CD4-positive, alpha-beta memory T cell (primary cell): ENCODE data around the gene PGBD5. TPM values are rescaled to one million over a fixed set of nuclear protein-coding genes. Genes with fewer than 3 reads are reported as not detected.

Experiments used
- CTCF ChIA-PET: fragments of 350-600 bp; sonication (Branson Sonifier 250); formaldehyde crosslinking; loops from one replicate; lab custom pipeline; 2021; ENCODE audit warnings: inconsistent platforms; ENCODE audit not compliant: partially characterized antibody; lab: Charles Lee
- POLR2A ChIA-PET: fragments of 350-600 bp; sonication (Branson Sonifier 250); formaldehyde crosslinking; loops from one replicate; lab custom pipeline; 2021; ENCODE audit not compliant: partially characterized antibody; lab: Charles Lee
- DNase-seq, 5 donors: peaks; one replicate each; pipeline versions ENCODE4 v3.0.0 to v3.0.0-alpha.2; 2020 to 2022; ENCODE audit warnings: mixed read lengths in 1 of 5
- H3K27ac ChIP-seq: one replicate; pipeline ENCODE4 v1.7.0; 2013; ENCODE audit warnings: low read depth, low read length
- H3K27me3 ChIP-seq: 2 replicates; pipeline ENCODE4 v1.7.0; 2013; ENCODE audit warnings: mild to moderate bottlenecking, low read length, moderate library complexity; ENCODE audit not compliant: insufficient read depth
- H3K36me3 ChIP-seq: 2 replicates; pipeline ENCODE4 v1.7.0; 2013; ENCODE audit warnings: mild to moderate bottlenecking, low read length, moderate library complexity; ENCODE audit not compliant: insufficient read depth
- H3K4me1 ChIP-seq: 2 replicates; pipeline ENCODE4 v1.7.0; 2013; ENCODE audit warnings: mild to moderate bottlenecking, low read length, moderate library complexity; ENCODE audit not compliant: insufficient read depth
- H3K4me3 ChIP-seq, 2 donors: one replicate each; pipeline ENCODE4 v1.7.0; 2013; ENCODE audit warnings: low read length in 2 of 2, mild to moderate bottlenecking in 1 of 2
- H3K9me3 ChIP-seq, 2 donors: one replicate each; pipeline ENCODE4 v1.7.0; 2013; ENCODE audit warnings: low read length in 2 of 2, control low read depth in 1 of 2; ENCODE audit not compliant: control insufficient read depth in 1 of 2
- H3K27ac Mint-ChIP-seq, 7 donors: one replicate each; pipeline ENCODE4 v1.8.0; 2020 to 2021; ENCODE audit warnings: mixed read lengths in 7 of 7, mild to moderate bottlenecking in 6 of 7, inconsistent platforms in 3 of 7, moderate library complexity in 3 of 7
- H3K27me3 Mint-ChIP-seq, 2 donors: one replicate each; pipeline ENCODE4 v1.8.0; 2020 to 2021; ENCODE audit warnings: mixed read lengths in 2 of 2
- H3K36me3 Mint-ChIP-seq, 2 donors: one replicate each; pipeline ENCODE4 v1.8.0; 2020 to 2021; ENCODE audit warnings: mixed read lengths in 2 of 2, inconsistent platforms in 1 of 2, mild to moderate bottlenecking in 1 of 2
- H3K4me1 Mint-ChIP-seq, 4 donors: one replicate each; pipeline ENCODE4 v1.8.0; 2020 to 2021; ENCODE audit warnings: mixed read lengths in 4 of 4, mild to moderate bottlenecking in 1 of 4
- H3K4me3 Mint-ChIP-seq, 8 donors: one replicate each; pipeline ENCODE4 v1.8.0; 2020 to 2021; ENCODE audit warnings: mixed read lengths in 8 of 8, mild to moderate bottlenecking in 7 of 8, moderate library complexity in 6 of 8, inconsistent platforms in 3 of 8
- H3K9me3 Mint-ChIP-seq, 8 donors: one replicate each; pipeline ENCODE4 v1.8.0; 2020 to 2021; ENCODE audit warnings: mixed read lengths in 8 of 8, mild to moderate bottlenecking in 5 of 8, inconsistent platforms in 3 of 8, moderate library complexity in 1 of 8
- intact Hi-C: fragments of 100-400 bp; cut with micrococcal nuclease; formaldehyde crosslinking; loops from one replicate; pipeline ENCODE4 v1.15.1; 2023
- polyA plus RNA-seq, 2 donors: library from polyadenylated mRNA; unstranded; fragments of 300-500 nt; fragmentation: Illumina TruSeq; gene quantifications; one replicate each; pipeline ENCODE4 v1.2.3, GENCODE V29; 2021
- total RNA-seq, 2 experiments: library from RNA; stranded (reverse); gene quantifications; one replicate each; pipeline ENCODE4 v1.2.3, GENCODE V29; 2021

PGBD5 gene
- total and polyA plus RNA-seq, 4 experiments from 2014 or later, result not detected

- intact Hi-C loops, result no loop called here
- DNase-seq, result no peak
- H3K36me3 ChIP-seq, result no peaks in the 10 kb centered on the region
- no peak overlapping the region for H3K4me3 ChIP-seq
- no peaks in the 10 kb centered on the region for H3K4me1 ChIP-seq
- peaks cover 0 to 5% (median 0%) of the 10 kb centered on the region in 8 donors for H3K9me3 Mint-ChIP-seq
- no peaks in the 10 kb centered on the region for H3K4me1 Mint-ChIP-seq
- H3K27me3 Mint-ChIP-seq, result peaks cover 16 to 19% of the 10 kb centered on the region in 2 donors
- H3K9me3 ChIP-seq, result no peaks in the 10 kb centered on the region
- no peaks in the 10 kb centered on the region for H3K36me3 Mint-ChIP-seq
- no peak overlapping the region for H3K4me3 Mint-ChIP-seq
- no peaks in the 10 kb centered on the region for H3K27me3 ChIP-seq
- POLR2A ChIA-PET, result no interaction called here
- H3K27ac ChIP-seq, result no peak overlapping the region
- H3K27ac Mint-ChIP-seq, result no peak overlapping the region
- CTCF ChIA-PET, result no interaction called here
Observed at GRCh38 chr1:230463326-230463725, 37.2 kb upstream of the PGBD5 start.

- DNase-seq, result no peak
- no peaks in the 10 kb centered on the region for H3K4me1 ChIP-seq
- no peaks in the 10 kb centered on the region for H3K4me1 Mint-ChIP-seq
- H3K27me3 Mint-ChIP-seq, result peaks cover 19 to 24% of the 10 kb centered on the region in 2 donors
- no peaks in the 10 kb centered on the region for H3K27me3 ChIP-seq
- peaks cover 0 to 4% (median 0%) of the 10 kb centered on the region in 8 donors for H3K9me3 Mint-ChIP-seq
- CTCF ChIA-PET, result interaction anchor here (0.6 kb wide), 1 partner anchor 872 kb away, joined by 3 read pairs; no protein-coding TSS in a partner anchor
- no peaks in the 10 kb centered on the region for H3K9me3 ChIP-seq
- H3K36me3 ChIP-seq, result no peaks in the 10 kb centered on the region
- intact Hi-C loops, result no loop called here
- H3K27ac Mint-ChIP-seq, result no peak overlapping the region
- POLR2A ChIA-PET, result no interaction called here
- H3K36me3 Mint-ChIP-seq, result no peaks in the 10 kb centered on the region
- no peak overlapping the region for H3K4me3 Mint-ChIP-seq
- H3K27ac ChIP-seq, result no peak overlapping the region
- H3K4me3 ChIP-seq, result no peak overlapping the region
Observed at GRCh38 chr1:230459465-230459864, 33.3 kb upstream of the PGBD5 start.

- Mint-ChIP-seq H3K27ac (no peak overlapping the region), H3K36me3 (no peaks in the 10 kb centered on the region), H3K27me3 (peaks cover 19 to 24% of the 10 kb centered on the region in 2 donors), H3K9me3 (peaks cover 0 to 4% (median 0%) of the 10 kb centered on the region in 8 donors), H3K4me3 (no peak overlapping the region), H3K4me1 (no peaks in the 10 kb centered on the region)
- intact Hi-C loops, result no loop called here
- CTCF ChIA-PET, result no interaction called here
- no peak for DNase-seq
- no peak overlapping the region for H3K4me3 ChIP-seq
- no peak overlapping the region for H3K27ac ChIP-seq
- POLR2A ChIA-PET, result no interaction called here
- no peaks in the 10 kb centered on the region for H3K27me3 ChIP-seq
- no peaks in the 10 kb centered on the region for H3K36me3 ChIP-seq
- no peaks in the 10 kb centered on the region for H3K9me3 ChIP-seq
- no peaks in the 10 kb centered on the region for H3K4me1 ChIP-seq
Observed at GRCh38 chr1:230458509-230458908, 32.4 kb upstream of the PGBD5 start.

- no peak for DNase-seq
- H3K36me3 Mint-ChIP-seq, result no peaks in the 10 kb centered on the region
- ChIA-PET POLR2A (no interaction called here), CTCF (no interaction called here)
- H3K27me3 Mint-ChIP-seq, result peaks cover 18 to 19% of the 10 kb centered on the region in 2 donors
- no peak overlapping the region for H3K4me3 ChIP-seq
- H3K4me3 Mint-ChIP-seq, result no peak overlapping the region
- H3K36me3 ChIP-seq, result no peaks in the 10 kb centered on the region
- no peak overlapping the region for H3K27ac Mint-ChIP-seq
- no peaks in the 10 kb centered on the region for H3K4me1 ChIP-seq
- peaks cover 0 to 4% (median 0%) of the 10 kb centered on the region in 8 donors for H3K9me3 Mint-ChIP-seq
- no peaks in the 10 kb centered on the region for H3K4me1 Mint-ChIP-seq
- H3K27ac ChIP-seq, result no peak overlapping the region
- H3K27me3 ChIP-seq, result no peaks in the 10 kb centered on the region
- intact Hi-C loops, result no loop called here
- no peaks in the 10 kb centered on the region for H3K9me3 ChIP-seq
Observed at GRCh38 chr1:230456478-230456877, 30.3 kb upstream of the PGBD5 start.

- no peak overlapping the region for H3K27ac ChIP-seq
- H3K36me3 ChIP-seq, result no peaks in the 10 kb centered on the region
- no peak overlapping the region for H3K27ac Mint-ChIP-seq
- DNase-seq, result no peak
- H3K9me3 Mint-ChIP-seq, result peaks cover 0 to 2% (median 0%) of the 10 kb centered on the region in 8 donors
- H3K4me1 ChIP-seq, result no peaks in the 10 kb centered on the region
- intact Hi-C loops, result no loop called here
- H3K36me3 Mint-ChIP-seq, result no peaks in the 10 kb centered on the region
- H3K27me3 Mint-ChIP-seq, result peaks cover 13 to 17% of the 10 kb centered on the region in 2 donors
- POLR2A ChIA-PET, result no interaction called here
- H3K9me3 ChIP-seq, result no peaks in the 10 kb centered on the region
- H3K27me3 ChIP-seq, result no peaks in the 10 kb centered on the region
- H3K4me3 Mint-ChIP-seq, result no peak overlapping the region
- H3K4me3 ChIP-seq, result no peak overlapping the region
- no peaks in the 10 kb centered on the region for H3K4me1 Mint-ChIP-seq
- CTCF ChIA-PET, result no interaction called here
Observed at GRCh38 chr1:230455291-230455690, 29.2 kb upstream of the PGBD5 start.

- no peaks in the 10 kb centered on the region for H3K9me3 ChIP-seq
- Mint-ChIP-seq H3K27me3 (peaks cover 3 to 8% of the 10 kb centered on the region in 2 donors), H3K27ac (no peak overlapping the region), H3K4me3 (no peak overlapping the region), H3K9me3 (peaks cover 0 to 2% (median 0%) of the 10 kb centered on the region in 8 donors), H3K4me1 (no peaks in the 10 kb centered on the region), H3K36me3 (no peaks in the 10 kb centered on the region)
- no peaks in the 10 kb centered on the region for H3K36me3 ChIP-seq
- no peaks in the 10 kb centered on the region for H3K27me3 ChIP-seq
- intact Hi-C loops, result no loop called here
- H3K4me1 ChIP-seq, result no peaks in the 10 kb centered on the region
- POLR2A ChIA-PET, result no interaction called here
- CTCF ChIA-PET, result no interaction called here
- no peak for DNase-seq
- H3K27ac ChIP-seq, result no peak overlapping the region
- no peak overlapping the region for H3K4me3 ChIP-seq
Observed at GRCh38 chr1:230453377-230453776, 27.2 kb upstream of the PGBD5 start.

GRCh38 chr1:230441183-230442029 lies 15.3 kb upstream of the PGBD5 start:
- H3K4me3 Mint-ChIP-seq, result no peak overlapping the region

More at GRCh38 chr1:230441183-230442029, 15.3 kb upstream of the PGBD5 start:
- Histone ChIP-seq H3K9me3 (no peaks in the 10 kb centered on the region), H3K27ac (no peak overlapping the region), H3K27me3 (no peaks in the 10 kb centered on the region), H3K36me3 (no peaks in the 10 kb centered on the region), H3K4me3 (no peak overlapping the region), H3K4me1 (no peaks in the 10 kb centered on the region)
- Mint-ChIP-seq H3K27me3 (peaks cover 9 to 38% of the 10 kb centered on the region in 2 donors), H3K4me1 (no peaks in the 10 kb centered on the region), H3K27ac (no peak overlapping the region), H3K36me3 (no peaks in the 10 kb centered on the region), H3K9me3 (peaks cover 2 to 18% (median 11%) of the 10 kb centered on the region in 8 donors)
- ChIA-PET CTCF (no interaction called here), POLR2A (no interaction called here)
- intact Hi-C loops, result no loop called here
- no peak for DNase-seq
